Hepatocyte (in vitro differentiated cells): ENCODE results near the gene CDH22.

ENCODE experiments used
- EZH2 ChIP-seq: fragments of 200-600 bp; sonication (generic); IDR thresholded peaks from 2 replicates; pipeline ENCODE4 v1.6.1; 2016; ENCODE audit warnings: antibody characterized with exemption, mild to moderate bottlenecking, borderline replicate concordance
- TF ChIP-seq, protein P1 (sequence below): fragments of 200-600 bp; sonication (generic); IDR thresholded peaks from 2 replicates; pipeline ENCODE4 v1.5.1; 2016; ENCODE audit warnings: antibody characterized with exemption, mild to moderate bottlenecking; ENCODE audit not compliant: poor library complexity

DNA sequence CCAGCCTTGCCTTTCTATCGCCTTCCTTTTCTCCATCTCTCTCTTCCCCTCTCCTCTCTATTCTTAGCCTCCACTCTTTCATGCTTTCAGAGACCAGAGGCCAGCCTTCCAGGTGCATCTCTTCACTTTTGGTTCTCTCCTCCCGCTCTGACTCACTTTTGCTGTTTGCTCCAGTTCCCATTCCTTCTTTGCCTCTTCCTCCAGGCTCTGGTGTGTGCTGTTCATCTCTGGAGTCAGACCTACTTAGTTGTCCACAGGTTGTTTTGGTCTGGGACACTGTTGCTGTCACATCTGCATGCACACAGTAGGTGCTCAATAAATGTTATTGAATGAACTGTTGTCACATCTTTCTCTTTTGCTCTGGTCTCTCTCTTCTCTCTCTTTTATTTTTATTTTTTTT is 1.6 kb upstream of the CDH22 start:
- TF ChIP-seq, protein P1, sequence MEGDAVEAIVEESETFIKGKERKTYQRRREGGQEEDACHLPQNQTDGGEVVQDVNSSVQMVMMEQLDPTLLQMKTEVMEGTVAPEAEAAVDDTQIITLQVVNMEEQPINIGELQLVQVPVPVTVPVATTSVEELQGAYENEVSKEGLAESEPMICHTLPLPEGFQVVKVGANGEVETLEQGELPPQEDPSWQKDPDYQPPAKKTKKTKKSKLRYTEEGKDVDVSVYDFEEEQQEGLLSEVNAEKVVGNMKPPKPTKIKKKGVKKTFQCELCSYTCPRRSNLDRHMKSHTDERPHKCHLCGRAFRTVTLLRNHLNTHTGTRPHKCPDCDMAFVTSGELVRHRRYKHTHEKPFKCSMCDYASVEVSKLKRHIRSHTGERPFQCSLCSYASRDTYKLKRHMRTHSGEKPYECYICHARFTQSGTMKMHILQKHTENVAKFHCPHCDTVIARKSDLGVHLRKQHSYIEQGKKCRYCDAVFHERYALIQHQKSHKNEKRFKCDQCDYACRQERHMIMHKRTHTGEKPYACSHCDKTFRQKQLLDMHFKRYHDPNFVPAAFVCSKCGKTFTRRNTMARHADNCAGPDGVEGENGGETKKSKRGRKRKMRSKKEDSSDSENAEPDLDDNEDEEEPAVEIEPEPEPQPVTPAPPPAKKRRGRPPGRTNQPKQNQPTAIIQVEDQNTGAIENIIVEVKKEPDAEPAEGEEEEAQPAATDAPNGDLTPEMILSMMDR: no peak
- TF ChIP-seq EZH2: no peak
